Activated CD4-positive, alpha-beta T cell treated with anti-CD3 and anti-CD28 coated beads, Interleukin-2, Interleukin-4, amounts not matched to agents 100 ng/mL and 50 ng/mL, durations not matched to agents 16 hours and 8 hours (primary cell): ENCODE data around the gene DNALI1.
"Not testable (repeated sequence)": the region's sequence is repeated elsewhere in the genome, so short reads cannot be mapped to it uniquely, and the experiment has no call there.

Source experiments
- DNase-seq: peaks from one replicate; pipeline ENCODE4 v3.0.0-alpha.2; 2020; ENCODE audit warnings: low spot score

Gene DNALI1

DNA sequence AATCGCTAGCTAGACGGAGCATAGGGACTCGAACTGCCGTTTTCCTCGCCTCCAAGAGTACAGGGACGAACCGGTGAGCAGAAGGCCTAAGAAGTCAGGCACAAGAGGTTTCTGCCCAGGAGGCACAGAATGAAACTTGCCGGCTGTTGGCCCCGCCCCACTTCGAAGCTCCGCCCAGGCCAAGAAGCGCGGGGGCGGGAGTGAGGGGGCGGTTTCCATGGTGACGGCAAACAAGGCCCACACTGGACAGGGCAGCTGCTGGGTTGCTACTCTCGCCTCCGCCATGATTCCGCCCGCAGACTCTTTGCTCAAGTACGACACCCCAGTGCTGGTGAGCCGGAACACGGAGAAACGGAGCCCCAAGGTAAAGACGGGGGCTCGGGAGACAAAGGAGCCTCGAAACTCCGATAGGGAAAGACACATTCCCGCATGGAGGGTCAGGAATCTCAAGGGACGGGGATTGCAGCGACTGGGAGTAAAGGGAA is at the start of gene DNALI1:
TSS of gene DNALI1 (plus strand) at position 229 of the 485 bp plus-strand sequence. CDS start at position 284, 55 bp downstream.
- DNase-seq: peak; percentile 33

DNA sequence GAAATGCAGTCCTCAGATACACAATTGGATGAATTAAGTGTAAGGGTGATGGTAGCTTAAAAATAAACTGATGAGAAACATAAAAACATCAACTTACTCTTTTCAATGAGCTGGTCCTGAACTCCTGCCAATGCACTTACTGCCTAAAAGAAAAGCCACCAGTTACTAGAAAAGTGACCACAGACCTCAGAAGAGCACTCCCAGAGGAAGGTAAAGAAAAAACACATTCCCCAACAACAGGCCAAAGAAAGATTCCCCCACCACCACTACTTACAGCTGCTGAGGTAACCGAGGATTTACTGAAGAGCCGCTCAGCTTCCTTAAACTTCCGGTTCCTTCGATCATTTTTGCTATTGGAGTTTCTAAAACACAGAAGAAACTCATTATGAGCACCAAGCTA is 47.6 kb upstream of the DNALI1 start:
- DNase-seq: no peak

DNA sequence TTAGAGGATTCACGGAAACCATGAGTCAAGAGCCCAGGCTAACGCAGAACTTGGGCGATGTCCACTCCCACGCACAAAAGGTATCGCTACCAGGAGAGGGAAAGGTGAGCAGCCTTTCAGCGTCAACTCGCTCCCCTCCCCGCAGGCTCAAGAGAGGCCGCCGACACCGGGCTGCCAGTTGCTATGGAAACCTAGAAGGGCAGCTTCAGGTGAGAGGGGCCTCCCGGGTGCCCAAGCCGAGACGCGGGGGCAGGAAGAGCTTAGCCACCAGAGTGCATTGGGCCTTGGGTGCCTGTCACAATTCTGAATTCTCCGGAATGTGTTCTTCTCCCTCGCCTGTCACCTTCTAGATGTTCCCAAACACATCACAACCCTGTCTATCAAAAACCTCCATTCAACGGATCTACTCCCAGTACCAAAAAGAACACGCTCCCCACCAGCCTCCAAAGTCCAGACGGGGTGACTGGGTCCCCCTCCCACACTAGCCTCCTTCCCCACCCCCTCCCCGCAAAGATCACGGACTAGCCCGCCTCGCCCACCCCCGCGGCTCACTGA is 42.9 kb upstream of the DNALI1 start:
- peak; percentile 42 for DNase-seq

DNA sequence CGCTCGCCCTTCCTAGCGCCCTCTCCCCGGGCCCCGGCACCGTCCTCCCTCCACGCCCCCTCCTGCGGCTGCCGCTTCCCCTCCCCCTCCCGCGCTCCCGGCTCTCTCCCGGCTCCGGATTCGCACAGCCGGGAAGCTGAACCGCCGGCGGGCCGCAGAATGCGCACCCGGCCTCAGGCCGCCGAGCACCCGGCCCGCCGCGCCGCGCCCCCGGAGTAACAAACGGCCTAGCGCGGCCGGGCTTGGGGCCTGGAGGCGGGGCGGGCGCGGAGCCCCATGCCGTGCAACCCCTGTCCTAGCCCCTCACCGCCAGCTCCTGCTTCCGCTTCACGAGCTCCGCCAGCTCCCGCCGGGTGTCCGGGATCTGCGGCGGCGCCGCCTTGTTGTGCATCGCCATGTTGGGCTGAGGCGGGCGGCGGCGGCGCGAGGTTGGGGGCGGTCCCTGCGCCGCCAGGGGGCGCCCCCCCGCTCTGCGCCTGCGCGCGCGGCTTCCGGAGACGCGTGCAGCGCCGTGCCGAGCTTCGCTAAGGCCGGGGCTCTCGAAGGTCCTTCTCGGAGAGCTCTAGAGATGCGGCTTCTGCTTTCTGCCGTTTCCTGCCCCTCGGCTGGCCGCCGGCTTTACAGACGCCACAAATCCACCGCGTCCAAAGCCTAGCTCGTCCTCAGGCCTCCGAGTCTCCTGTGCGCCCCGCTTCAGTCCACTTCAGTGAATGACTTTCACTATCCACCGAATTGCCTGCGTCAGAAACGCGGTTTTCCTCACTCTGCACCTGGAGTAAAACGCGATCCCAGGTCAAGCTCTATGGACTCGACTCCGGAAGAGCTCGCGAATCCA is 42.2 kb upstream of the DNALI1 start, which contains the start of gene MEAF6:
TSS of gene MEAF6 (minus strand) at position 417 of the 835 bp plus-strand sequence. CDS start at position 397, 20 bp downstream.
- peak; percentile 84 for DNase-seq

DNA sequence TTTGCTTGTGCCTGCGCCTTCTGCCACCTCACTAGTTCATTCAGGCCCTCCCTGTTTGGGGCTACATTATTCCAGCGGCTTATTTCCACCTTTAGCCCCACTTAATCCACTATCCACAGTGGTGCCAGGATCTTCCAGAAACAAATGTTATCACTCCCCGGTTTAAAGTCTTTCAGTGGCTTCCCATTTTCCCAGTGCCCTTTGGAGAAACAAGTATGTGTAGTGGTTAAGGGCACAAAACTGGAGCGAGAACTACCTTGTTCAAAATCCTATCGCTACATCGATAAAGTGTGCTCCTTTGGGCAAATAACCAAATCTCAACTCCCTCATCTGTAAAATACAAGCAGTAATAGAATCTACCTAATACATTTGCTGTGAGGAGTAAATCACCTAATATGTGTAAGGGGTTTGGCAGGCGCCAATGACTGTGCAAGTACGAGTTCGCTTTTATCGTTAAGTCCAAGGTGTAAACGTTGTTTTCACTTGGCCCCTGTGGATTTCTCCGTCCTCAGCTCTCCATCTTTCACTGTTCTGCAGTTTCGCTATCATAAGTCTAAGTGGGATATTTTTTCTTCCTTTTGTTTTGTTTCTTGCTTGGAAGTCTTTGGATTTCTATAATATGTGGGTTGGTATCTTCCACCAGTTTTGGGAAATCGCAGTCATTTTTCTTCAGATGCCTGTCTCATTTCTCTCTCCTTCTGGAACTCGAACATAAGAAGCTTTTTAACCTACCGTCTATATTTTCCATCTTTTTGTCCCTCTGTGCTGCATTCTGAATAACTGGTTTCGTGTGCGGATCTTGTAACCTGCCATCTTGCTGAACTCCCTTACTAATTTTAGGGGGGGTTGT is 41.3 kb upstream of the DNALI1 start:
- DNase-seq: no peak

DNA sequence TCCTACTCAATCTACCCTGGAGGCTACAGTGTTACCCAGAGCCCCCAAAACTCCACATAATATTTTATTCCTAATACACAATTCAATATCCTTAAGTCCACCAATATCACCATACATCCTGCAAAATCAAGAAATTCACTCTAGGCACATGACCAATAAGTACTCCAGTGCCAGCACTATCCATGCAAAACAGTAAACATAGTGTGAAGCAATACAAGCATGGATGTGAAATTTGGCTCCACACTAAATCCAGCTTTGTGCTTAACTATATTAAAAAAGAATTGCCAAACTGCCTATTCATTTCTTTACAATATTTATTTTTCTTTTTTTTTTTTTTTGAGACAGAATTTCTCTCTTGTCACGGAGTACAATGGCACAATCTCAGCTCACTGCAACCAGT is 39.2 kb upstream of the DNALI1 start:
- DNase-seq: no peak

DNA sequence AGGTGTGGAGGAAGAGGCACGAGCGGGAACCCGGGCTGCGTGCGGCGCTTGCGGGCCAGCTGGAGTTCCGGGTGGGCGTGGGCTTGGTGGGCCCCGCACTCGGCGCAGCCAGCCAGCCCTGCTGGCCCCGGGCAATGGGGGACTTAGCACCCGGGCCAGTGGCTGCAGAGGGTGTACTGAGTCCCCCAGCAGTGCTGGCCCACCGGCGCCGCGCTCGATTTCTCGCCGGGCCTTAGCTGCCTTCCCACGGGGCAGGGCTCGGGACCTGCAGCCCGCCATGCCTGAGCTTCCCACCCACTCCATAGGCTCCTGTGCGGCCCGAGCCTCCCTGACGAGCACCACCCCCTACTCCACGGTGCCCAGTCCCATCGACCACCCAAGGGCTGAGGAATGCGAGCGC is 38.5 kb upstream of the DNALI1 start:
- DNase-seq: not testable (repeated sequence)

DNA sequence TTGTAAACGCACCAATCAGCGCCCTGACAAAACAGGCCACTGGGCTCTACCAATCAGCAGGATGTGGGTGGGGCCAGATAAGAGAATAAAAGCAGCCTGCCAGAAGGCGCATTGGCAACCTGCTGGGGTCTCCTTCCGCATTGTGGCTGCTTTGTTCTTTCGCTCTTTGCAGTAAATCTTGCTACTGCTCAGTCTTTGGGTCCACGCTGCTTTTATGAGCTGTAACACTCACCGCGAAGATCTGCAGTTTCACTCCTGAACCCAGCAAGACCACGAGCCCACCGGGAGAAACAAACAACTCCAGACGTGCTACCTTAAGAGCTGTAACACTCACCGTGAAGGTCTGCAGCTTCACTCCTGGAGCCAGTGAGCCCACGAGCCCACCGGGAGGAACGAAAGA is 37.8 kb upstream of the DNALI1 start:
- DNase-seq: peak; percentile 49

DNA sequence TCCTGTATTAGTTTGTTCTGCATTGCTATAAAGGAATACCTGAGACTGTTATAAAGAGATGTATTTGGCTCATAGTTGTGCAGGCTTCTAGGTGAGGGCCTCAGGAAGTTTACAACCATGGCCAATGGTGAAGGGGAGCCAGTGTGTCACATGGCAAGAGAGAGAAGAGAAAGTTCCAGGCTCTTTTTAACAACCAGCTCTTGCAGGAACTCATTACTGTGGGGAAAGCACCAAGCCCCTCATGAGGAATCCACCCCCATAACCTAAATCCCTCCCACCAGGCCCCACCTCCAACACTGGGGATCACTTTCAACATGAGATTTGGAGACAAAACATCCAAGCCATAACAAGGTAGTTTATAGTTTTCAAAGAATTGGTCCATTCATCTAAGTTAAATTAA is 37.1 kb upstream of the DNALI1 start:
- no peak for DNase-seq

DNA sequence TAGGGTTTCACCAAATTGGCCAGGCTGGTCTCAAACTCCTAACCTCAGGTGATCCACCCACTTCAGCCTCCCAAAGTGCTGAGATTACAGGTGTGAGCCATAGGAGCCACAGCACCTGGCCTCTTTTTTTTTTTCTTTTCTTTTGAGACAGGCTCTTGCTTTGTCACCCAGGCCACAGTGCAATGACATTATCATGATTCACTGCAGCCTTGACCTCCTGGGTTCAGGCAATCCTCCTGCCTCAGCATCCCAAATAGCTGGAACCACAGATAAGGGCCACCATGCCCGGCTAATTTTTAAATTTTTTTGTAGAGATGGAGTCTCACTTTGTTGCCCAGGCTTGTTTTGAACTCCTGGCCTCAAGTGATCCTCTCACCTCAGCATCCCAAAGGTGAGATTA is 26.9 kb upstream of the DNALI1 start:
- not testable (repeated sequence) for DNase-seq

DNA sequence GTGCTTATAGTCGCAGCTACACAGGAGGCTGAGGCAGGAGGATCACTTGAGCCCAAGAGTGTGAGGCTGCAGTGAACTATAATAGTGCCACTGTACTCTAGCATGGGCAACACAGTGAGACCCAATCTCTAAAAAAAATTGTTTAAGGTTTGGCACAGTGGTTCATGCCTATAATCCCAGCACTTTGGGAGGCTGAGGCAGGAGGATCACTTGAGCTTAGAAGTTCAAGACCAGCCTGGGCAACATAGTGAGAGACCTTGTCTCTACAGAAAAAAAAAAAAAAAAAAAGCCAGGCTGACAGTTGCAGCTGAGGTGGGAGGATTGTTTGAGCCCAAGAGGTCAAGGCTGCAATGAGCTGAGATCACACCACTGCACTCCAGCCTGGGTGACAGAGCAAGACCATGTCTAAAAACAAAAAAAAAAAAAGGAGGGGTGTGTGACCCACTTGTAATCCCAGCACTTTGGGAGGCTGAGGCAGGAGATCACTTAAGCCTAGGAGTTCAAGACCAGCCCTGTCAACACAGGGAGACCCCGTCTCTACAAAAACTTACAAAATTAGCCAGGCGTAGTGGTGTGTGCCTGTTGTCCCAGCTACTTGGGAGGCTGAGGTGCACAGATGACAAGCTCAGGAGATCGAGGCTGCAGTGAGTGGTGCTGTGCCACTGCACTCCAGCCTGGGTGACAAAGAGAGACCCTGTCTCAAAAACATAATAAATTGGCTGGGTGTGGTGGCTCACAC is 24.2 kb upstream of the DNALI1 start:
- DNase-seq: not testable (repeated sequence)

DNA sequence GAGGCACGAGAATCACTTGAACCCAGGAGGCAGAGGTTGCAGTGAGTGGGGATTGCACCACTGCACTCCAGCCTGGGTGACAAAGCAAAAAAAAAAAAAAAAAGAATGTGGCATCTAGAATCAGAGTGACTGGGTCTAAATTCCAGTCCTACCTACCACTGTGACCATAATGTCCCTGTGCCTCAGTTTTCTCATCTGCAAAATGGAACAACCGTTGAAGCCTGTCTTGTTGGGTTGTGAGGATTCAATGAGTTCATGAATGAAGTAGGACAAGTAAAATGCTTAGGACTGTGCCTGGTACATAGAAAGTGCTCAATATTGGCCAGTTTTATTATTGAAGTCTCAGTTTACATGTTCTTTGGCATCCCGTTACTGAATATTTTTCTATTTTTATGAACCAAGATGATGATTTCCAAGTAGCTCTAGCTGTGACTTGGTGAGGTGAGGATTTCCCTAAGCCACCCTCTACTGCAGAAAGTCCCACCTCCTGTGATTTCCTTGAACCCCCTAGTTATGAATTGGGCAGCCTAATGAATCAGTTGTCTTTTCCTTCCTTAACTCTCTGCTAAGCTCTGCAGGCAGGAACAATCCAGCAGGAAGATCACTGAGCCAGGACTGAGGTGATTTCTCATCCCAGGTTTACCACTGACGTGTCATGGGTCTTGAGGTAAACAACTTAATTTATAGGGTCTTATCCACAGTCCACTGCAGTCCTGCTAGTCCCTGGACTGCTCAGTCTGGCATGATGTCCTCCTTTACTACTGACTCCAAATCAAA is 23.2 kb upstream of the DNALI1 start:
- DNase-seq: no peak

DNA sequence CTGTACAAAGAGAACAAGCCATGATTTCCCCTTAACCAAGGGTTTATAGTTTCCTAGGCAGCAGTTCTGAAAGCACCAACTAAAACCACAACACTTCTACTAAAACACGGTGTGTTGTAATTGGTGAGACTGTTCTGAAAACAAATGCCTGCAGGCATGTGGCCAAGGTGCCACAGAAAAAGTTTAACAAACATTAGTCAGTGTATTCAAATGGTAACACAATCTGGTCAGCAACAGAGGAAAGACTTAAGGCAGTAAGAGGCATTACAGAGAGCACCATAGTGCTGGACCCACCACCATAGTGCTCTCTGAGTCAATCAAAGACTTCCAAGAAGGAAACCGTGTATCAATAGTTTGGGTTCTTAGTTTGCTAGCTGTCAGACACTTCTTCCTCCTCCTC is 19.4 kb upstream of the DNALI1 start:
- DNase-seq: no peak

DNA sequence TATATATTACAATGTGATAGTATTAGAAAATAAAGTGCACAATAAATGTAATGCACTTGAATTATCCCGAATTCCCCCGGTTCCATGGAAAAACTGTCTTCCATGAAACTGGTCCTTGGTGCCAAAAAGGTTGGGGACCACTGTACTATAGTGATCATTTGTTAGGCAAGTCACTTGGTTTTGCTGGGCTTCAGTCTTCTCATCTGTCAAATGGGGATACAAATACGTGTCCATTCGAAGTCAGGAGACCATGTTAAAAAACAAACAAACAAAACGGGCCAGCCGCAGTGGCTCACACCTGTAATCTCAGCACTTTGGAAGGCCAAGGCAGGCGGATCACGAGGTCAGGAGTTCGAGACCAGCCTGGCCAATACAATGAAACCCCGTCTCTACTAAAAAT is 17.6 kb upstream of the DNALI1 start:
- DNase-seq: not testable (repeated sequence)

DNA sequence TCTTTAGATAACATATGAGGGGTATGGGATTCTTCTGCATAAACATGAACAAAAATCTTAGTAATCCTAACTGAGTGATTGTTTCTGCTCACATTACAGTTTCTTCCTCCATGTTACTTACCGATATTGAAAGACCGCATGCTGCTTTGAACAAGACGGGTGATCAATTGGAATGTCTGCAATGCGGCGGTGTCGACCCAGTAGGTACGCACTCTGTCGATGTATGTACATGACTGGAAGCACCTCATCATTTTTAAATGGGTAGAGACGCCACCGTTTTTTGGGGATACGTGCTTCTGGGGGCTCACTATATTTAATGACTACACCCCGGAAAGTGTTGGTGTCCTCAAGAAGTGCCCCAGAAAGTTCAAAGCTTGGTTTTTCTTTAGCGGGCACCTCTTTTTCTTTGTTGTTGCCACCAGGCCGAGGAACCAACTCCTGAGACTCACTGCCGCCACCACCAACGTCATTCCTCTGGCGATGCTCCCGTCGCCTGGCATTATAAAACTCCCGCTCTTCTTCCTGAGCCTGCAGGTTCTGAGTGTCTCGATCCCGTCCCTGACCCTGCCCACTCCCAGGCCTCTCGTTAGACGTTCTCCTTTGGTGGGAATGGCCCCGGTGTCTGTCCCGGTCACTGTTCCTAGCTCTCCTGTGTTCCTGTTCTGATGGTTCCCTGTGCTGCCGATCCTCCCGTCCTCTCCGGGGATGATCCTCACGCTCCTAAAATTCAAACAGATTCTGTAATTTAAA is 16.5 kb upstream of the DNALI1 start:
- no peak for DNase-seq

DNA sequence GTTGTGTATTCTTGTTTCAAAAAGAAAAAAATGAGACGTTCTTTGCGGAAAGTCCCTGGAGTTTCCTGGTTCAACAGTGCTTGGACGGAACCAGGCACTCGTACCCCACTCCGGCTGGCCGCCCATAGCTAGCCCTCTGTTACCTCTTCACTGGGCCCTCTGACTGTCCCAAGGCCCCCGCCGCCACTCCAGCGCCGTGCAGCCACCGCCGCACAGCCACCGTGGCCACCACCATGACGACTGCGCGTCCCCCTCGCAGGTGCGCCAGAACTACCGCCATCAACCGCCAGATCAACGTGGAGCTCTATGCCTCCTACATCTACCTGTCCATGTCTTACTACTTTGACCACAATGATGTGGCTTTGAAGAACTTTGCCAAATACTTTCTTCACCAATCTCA is 12.2 kb upstream of the DNALI1 start:
- DNase-seq: no peak

DNA sequence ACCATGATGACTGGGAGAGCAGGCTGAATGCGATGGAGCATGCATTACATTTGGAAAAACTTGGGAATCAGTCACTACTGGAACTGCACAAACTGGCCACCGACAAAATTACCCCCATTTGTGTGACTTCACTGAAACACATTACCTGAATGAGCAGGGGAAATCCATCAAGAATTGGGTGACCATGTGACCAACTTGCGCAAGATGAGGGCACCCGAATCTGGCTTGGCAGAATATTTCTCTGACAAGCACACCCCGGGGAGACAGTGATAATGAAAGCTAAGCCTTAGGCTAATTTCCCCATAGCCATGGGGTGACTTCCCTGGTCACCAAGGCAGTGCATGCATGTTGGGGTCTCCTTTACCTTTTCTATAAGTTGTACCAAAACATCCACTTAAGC is 11.7 kb upstream of the DNALI1 start:
- DNase-seq: no peak

DNA sequence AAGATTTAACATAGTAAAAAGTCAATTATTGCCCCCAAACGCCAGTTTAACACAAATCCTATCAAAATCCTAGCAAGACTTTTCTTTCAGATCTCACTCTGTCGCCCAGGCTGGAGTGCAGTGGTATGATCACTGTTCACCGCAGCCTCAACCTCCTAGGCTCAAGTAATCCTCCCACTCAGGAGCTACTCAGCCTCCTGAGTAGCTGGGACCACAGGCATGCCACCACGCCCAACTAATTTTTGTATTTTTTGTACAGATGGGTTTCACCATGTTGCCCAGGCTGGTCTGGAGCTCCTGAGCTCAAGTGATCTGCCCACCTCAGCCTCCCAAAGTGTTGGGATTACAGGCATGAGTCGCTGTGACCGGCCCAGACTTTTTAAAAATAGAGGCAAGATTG is 7.4 kb upstream of the DNALI1 start:
- no peak for DNase-seq

DNA sequence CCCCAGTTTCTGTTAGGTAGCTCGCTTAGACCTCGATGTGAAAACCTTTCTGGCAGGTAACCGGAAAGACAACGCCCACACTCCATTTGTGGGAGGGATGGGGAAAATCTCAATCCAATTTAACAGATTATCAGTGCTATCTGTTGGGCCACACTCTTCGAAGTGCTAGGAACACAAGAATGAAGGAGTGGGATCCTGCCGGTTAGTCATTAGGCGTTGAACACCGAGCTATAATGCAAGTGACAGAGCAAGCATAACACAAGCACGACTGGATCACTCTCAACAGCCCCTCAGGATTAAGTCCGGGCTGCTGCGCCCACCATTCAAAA is 3.2 kb upstream of the DNALI1 start:
- DNase-seq: no peak
